ENCODE measurements around the gene S100A4.

DNA sequence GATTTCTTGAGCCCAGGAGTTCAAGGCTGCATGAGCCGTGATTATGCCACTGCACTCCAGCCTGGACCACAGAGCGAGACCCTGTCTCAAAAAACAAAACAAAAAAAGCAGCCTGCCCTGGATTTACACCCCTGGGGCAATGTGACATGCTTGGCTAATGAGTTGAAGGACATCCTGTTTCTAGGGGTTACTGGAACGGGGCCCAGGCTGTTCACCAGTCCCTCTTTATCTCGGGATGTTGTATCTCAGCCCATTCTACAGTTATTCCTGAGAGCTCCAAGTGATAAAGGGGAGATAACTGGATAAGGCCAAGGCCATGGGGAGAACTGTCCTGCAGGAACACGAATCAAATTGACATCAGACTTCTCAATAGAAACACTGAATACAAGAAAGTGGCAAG lies 41.7 kb upstream of the S100A4 start:
- TF ChIP-seq, protein P1, sequence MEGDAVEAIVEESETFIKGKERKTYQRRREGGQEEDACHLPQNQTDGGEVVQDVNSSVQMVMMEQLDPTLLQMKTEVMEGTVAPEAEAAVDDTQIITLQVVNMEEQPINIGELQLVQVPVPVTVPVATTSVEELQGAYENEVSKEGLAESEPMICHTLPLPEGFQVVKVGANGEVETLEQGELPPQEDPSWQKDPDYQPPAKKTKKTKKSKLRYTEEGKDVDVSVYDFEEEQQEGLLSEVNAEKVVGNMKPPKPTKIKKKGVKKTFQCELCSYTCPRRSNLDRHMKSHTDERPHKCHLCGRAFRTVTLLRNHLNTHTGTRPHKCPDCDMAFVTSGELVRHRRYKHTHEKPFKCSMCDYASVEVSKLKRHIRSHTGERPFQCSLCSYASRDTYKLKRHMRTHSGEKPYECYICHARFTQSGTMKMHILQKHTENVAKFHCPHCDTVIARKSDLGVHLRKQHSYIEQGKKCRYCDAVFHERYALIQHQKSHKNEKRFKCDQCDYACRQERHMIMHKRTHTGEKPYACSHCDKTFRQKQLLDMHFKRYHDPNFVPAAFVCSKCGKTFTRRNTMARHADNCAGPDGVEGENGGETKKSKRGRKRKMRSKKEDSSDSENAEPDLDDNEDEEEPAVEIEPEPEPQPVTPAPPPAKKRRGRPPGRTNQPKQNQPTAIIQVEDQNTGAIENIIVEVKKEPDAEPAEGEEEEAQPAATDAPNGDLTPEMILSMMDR (IDR thresholded peaks at IDR 0.05; ENCODE audit: insufficient read depth, low read length), result no peak
- TF ChIP-seq POLR2AphosphoS5 (IDR thresholded peaks at IDR 0.05; ENCODE audit: low read depth) (no peak), GABPA (IDR thresholded peaks at IDR 0.05; ENCODE audit: low read depth) (no peak), SPI1 (IDR thresholded peaks at IDR 0.05; ENCODE audit: borderline replicate concordance, low read depth) (no peak)
- TF ChIP-seq, protein P2, sequence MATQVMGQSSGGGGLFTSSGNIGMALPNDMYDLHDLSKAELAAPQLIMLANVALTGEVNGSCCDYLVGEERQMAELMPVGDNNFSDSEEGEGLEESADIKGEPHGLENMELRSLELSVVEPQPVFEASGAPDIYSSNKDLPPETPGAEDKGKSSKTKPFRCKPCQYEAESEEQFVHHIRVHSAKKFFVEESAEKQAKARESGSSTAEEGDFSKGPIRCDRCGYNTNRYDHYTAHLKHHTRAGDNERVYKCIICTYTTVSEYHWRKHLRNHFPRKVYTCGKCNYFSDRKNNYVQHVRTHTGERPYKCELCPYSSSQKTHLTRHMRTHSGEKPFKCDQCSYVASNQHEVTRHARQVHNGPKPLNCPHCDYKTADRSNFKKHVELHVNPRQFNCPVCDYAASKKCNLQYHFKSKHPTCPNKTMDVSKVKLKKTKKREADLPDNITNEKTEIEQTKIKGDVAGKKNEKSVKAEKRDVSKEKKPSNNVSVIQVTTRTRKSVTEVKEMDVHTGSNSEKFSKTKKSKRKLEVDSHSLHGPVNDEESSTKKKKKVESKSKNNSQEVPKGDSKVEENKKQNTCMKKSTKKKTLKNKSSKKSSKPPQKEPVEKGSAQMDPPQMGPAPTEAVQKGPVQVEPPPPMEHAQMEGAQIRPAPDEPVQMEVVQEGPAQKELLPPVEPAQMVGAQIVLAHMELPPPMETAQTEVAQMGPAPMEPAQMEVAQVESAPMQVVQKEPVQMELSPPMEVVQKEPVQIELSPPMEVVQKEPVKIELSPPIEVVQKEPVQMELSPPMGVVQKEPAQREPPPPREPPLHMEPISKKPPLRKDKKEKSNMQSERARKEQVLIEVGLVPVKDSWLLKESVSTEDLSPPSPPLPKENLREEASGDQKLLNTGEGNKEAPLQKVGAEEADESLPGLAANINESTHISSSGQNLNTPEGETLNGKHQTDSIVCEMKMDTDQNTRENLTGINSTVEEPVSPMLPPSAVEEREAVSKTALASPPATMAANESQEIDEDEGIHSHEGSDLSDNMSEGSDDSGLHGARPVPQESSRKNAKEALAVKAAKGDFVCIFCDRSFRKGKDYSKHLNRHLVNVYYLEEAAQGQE (IDR thresholded peaks at IDR 0.05; ENCODE audit: insufficient replicate concordance, low read depth), result no peak
